ENCODE measurements around the gene PABPN1L. TPM values are rescaled to one million over a fixed set of nuclear protein-coding genes. Genes with fewer than 3 reads are reported as not detected.
A peak's percentile ranks its signal among the peaks of the same experiment; 100 is the strongest.

PABPN1L gene
- polyA plus RNA-seq, 1 donor from 2014 or later: not detected

- Mint-ChIP-seq H3K4me3 (peak overlapping the region; percentile 95 to 100 (median 98)), H3K36me3 (no peaks in the 10 kb centered on the region), H3K27me3 (no peaks in the 10 kb centered on the region), H3K27ac (peak overlapping the region; percentile 54 to 95 (median 87)), H3K9me3 (no peaks in the 10 kb centered on the region), H3K4me1 (peaks cover 18 to 26% (median 25%) of the 10 kb centered on the region in 3 donors)
These were observed 8.6 kb downstream of the PABPN1L start for GRCh38 chr16:88857728-88858339.

GRCh38 chr16:88856828-88857727, 9.4 kb downstream of the PABPN1L start, which contains the start of the genes GALNS and TRAPPC2L:
Gene GALNS (minus strand): TSS chr16:88856947. CDS start chr16:88856877, 70 bp downstream.
Gene TRAPPC2L (plus strand): TSS chr16:88857127. CDS start chr16:88857151, 24 bp downstream.
- no peaks in the 10 kb centered on the region for H3K36me3 Mint-ChIP-seq
- H3K9me3 Mint-ChIP-seq: no peaks in the 10 kb centered on the region
- peak within 1 kb of the TSS; percentile 74 to 97 (median 95) for H3K27ac Mint-ChIP-seq
- no peaks in the 10 kb centered on the region for H3K27me3 Mint-ChIP-seq
- peak within 1 kb of the TSS; percentile 96 to 100 (median 98) for H3K4me3 Mint-ChIP-seq
- H3K4me1 Mint-ChIP-seq: peaks cover 18 to 29% (median 28%) of the 10 kb centered on the region in 3 donors

GRCh38 chr16:88856122-88856827, 10.2 kb downstream of the PABPN1L start:
- Mint-ChIP-seq H3K4me1 (peaks cover 18 to 30% (median 28%) of the 10 kb centered on the region in 3 donors), H3K9me3 (no peaks in the 10 kb centered on the region), H3K36me3 (no peaks in the 10 kb centered on the region), H3K27ac (peak overlapping the region in 2 of 3 donors; percentile 85 to 97), H3K27me3 (no peaks in the 10 kb centered on the region), H3K4me3 (peak overlapping the region; percentile 90 to 99 (median 97))

GRCh38 chr16:88855736-88856121, 10.7 kb downstream of the PABPN1L start:
- peaks cover 18 to 30% (median 28%) of the 10 kb centered on the region in 3 donors for H3K4me1 Mint-ChIP-seq
- H3K27me3 Mint-ChIP-seq: no peaks in the 10 kb centered on the region
- H3K36me3 Mint-ChIP-seq: no peaks in the 10 kb centered on the region
- H3K4me3 Mint-ChIP-seq: peak overlapping the region; percentile 74 to 98 (median 91)
- peak overlapping the region in 2 of 3 donors; percentile 85 to 97 for H3K27ac Mint-ChIP-seq
- no peaks in the 10 kb centered on the region for H3K9me3 Mint-ChIP-seq

GRCh38 chr16:88855176-88855575, 11.3 kb downstream of the PABPN1L start:
- no peaks in the 10 kb centered on the region for H3K9me3 Mint-ChIP-seq
- H3K4me3 Mint-ChIP-seq: peak overlapping the region; percentile 59 to 98 (median 82)
- H3K27ac Mint-ChIP-seq: peak overlapping the region; percentile 64 to 97 (median 78)
- no peaks in the 10 kb centered on the region for H3K36me3 Mint-ChIP-seq
- H3K4me1 Mint-ChIP-seq: peaks cover 18 to 30% (median 28%) of the 10 kb centered on the region in 3 donors
- H3K27me3 Mint-ChIP-seq: no peaks in the 10 kb centered on the region

- no peaks in the 10 kb centered on the region for H3K36me3 Mint-ChIP-seq
- H3K4me1 Mint-ChIP-seq: peaks cover 18 to 28% (median 25%) of the 10 kb centered on the region in 3 donors
- no peaks in the 10 kb centered on the region for H3K9me3 Mint-ChIP-seq
- no peaks in the 10 kb centered on the region for H3K27me3 Mint-ChIP-seq
- peak overlapping the region in 3 of 4 donors; percentile 59 to 98 (median 90) for H3K4me3 Mint-ChIP-seq
- H3K27ac Mint-ChIP-seq: peak overlapping the region; percentile 64 to 97 (median 78)
These were observed 12.0 kb downstream of the PABPN1L start for GRCh38 chr16:88854306-88855111.

GRCh38 chr16:88853325-88853941, 13.0 kb downstream of the PABPN1L start:
- Mint-ChIP-seq H3K27me3 (no peaks in the 10 kb centered on the region), H3K4me3 (peak overlapping the region in 1 of 4 donors; percentile 38), H3K27ac (no peak overlapping the region), H3K9me3 (no peaks in the 10 kb centered on the region), H3K4me1 (peaks cover 18 to 23% (median 21%) of the 10 kb centered on the region in 3 donors), H3K36me3 (no peaks in the 10 kb centered on the region)

- Mint-ChIP-seq H3K9me3 (no peaks in the 10 kb centered on the region), H3K27ac (no peak overlapping the region), H3K4me3 (no peak overlapping the region), H3K4me1 (peaks cover 12 to 15% (median 14%) of the 10 kb centered on the region in 3 donors), H3K36me3 (no peaks in the 10 kb centered on the region), H3K27me3 (no peaks in the 10 kb centered on the region)
These were observed 14.8 kb downstream of the PABPN1L start for GRCh38 chr16:88851616-88852015.

GRCh38 chr16:88850531-88851199, 15.8 kb downstream of the PABPN1L start:
- no peak overlapping the region for H3K27ac Mint-ChIP-seq
- no peaks in the 10 kb centered on the region for H3K36me3 Mint-ChIP-seq
- no peaks in the 10 kb centered on the region for H3K27me3 Mint-ChIP-seq
- H3K9me3 Mint-ChIP-seq: no peaks in the 10 kb centered on the region
- peaks cover 12 to 13% (median 12%) of the 10 kb centered on the region in 3 donors for H3K4me1 Mint-ChIP-seq
- H3K4me3 Mint-ChIP-seq: no peak overlapping the region

- Mint-ChIP-seq H3K4me1 (peaks cover 0 to 4% (median 4%) of the 10 kb centered on the region in 3 donors), H3K27me3 (no peaks in the 10 kb centered on the region), H3K27ac (no peak overlapping the region), H3K9me3 (no peaks in the 10 kb centered on the region), H3K36me3 (peaks cover 2% of the 10 kb centered on the region), H3K4me3 (no peak overlapping the region)
These were observed 17.9 kb downstream of the PABPN1L start for GRCh38 chr16:88848557-88848956.

- H3K36me3 Mint-ChIP-seq: peaks cover 6% of the 10 kb centered on the region
- no peak overlapping the region for H3K27ac Mint-ChIP-seq
- H3K4me1 Mint-ChIP-seq: peaks cover 0 to 4% (median 3%) of the 10 kb centered on the region in 3 donors
- H3K9me3 Mint-ChIP-seq: no peaks in the 10 kb centered on the region
- H3K4me3 Mint-ChIP-seq: no peak overlapping the region
- no peaks in the 10 kb centered on the region for H3K27me3 Mint-ChIP-seq
These were observed 18.8 kb downstream of the PABPN1L start for GRCh38 chr16:88847654-88848053.

GRCh38 chr16:88846088-88846487, 20.4 kb downstream of the PABPN1L start:
- Mint-ChIP-seq H3K27me3 (no peaks in the 10 kb centered on the region), H3K36me3 (peaks cover 6% of the 10 kb centered on the region), H3K4me3 (no peak overlapping the region), H3K4me1 (peaks cover 0 to 7% (median 0%) of the 10 kb centered on the region in 3 donors), H3K27ac (peak overlapping the region in 1 of 3 donors; percentile 25), H3K9me3 (no peaks in the 10 kb centered on the region)

GRCh38 chr16:88844419-88845036, 21.9 kb downstream of the PABPN1L start:
- H3K36me3 Mint-ChIP-seq: peaks cover 12% of the 10 kb centered on the region
- no peaks in the 10 kb centered on the region for H3K9me3 Mint-ChIP-seq
- H3K4me3 Mint-ChIP-seq: no peak overlapping the region
- H3K27me3 Mint-ChIP-seq: no peaks in the 10 kb centered on the region
- H3K4me1 Mint-ChIP-seq: peaks cover 0 to 7% (median 0%) of the 10 kb centered on the region in 3 donors
- H3K27ac Mint-ChIP-seq: no peak overlapping the region

Data from IgD-negative memory B cell (primary cell).